DMS153 treated with DMSO at 0.1 percent for 48 hours (cell line): ENCODE results near the gene SPATA31E1.
"Not testable (repeated sequence)": the region's sequence is repeated elsewhere in the genome, so short reads cannot be mapped to it uniquely, and the experiment has no call there.

Source experiments
- DNase-seq: peaks from one replicate; lab custom pipeline; 2025; ENCODE audit not compliant: unreplicated experiment; lab: John Stamatoyannopoulos, UW

The SPATA31E1 gene

GRCh38 chr9:87919013-87919412 is 36.3 kb downstream of the SPATA31E1 start:
- DNase-seq = not testable (repeated sequence)

DNA sequence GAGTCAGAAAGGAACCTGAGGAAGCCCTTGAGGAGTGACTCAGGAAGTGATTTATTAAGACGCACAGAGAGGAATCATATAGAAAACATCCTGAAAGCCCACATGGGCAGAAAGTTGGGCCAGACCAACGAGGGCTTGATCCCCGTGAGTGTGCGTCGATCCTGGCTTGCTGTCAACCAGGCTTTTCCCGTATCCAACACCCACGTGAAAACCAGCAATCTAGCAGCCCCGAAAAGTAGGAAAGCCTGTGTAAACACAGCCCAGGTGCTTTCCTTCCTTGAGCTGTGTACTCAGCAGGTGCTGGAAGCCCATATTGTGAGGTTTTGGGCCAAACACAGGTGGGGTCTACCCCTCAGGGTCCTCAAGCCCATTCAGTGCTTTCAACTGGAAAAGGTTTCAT is 38.9 kb downstream of the SPATA31E1 start:
- not testable (repeated sequence) for DNase-seq

DNA sequence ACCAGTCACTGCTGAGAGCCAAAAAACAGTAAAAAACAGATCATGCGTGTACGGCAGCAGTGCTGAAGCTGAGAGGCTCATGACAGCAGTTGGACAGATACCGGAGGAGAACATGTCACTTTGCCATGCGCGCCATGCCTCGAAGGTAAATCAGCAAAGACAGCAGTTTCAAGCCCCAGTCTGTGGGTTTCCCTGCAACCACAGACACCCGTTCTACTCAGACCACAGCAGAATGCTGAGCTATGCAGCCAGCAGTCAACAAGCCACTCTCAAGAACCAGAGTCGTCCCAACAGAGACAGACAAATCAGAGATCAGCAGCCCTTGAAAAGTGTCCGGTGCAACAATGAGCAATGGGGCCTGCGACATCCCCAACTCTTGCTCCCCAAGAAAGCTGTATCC is 40.3 kb downstream of the SPATA31E1 start:
- DNase-seq = not testable (repeated sequence)

DNA sequence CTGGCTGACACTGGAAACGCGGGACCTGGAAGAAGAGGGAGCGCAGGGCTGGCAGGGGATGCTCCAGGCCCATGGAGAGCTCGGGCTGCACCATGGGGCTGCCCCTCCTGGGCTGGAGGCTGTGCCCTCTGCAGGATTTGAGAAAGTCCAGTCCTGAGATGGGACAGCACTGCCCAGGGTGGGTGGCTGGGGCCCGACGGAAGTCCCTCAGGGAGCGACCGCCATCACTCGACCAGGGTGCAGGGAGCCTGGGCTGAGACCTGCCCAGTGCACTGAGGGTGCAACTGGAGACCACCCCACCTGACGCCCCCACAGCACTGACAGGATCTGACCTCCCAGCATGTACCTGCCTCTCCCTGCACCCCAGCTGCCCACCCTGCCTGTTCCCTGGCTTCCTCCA is 42.2 kb downstream of the SPATA31E1 start:
- DNase-seq = not testable (repeated sequence)

DNA sequence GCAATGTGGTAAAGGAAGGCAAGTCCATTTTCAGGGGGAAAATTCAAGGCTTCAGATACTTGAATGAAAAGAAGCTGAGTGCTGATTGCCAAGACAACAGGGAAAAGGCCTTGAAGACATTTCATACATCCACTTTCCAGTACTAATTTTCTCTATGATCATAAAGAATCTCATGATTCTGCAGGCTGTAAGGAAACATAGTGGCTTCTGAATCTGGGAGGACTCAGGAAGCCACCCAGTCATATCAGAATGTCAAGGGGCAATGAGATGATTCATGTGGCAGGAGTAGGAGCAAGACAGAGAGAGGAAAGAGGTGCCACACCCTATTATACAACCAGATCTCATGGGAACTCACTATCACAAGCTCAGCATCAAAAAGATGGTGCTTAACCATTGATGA is 46.5 kb downstream of the SPATA31E1 start:
- DNase-seq = not testable (repeated sequence)

- not testable (repeated sequence) for DNase-seq
Observed at GRCh38 chr9:87934444-87934843, 51.8 kb downstream of the SPATA31E1 start.

- not testable (repeated sequence) for DNase-seq
Observed at GRCh38 chr9:87937352-87937751, 54.7 kb downstream of the SPATA31E1 start.

- not testable (repeated sequence) for DNase-seq
Observed at GRCh38 chr9:87937918-87938317, 55.2 kb downstream of the SPATA31E1 start.

DNA sequence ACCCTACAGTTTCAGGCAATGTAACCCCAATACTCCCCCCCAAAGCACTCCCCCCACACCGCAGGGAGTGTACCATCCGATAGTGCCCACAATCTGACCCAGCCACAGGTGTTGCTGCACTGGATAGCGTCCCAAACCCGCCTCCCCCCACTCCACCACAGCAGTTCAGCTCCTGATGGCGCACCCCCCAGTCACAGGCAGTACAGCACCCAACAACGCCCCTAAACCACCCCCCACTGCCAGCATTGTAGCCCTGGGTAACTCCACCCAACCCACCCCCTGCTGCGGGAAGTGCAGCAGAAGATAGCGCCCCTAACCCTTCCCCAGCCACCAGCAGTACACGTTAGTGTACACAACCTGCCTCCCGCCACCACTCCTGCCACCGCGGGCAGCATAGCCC is 55.7 kb downstream of the SPATA31E1 start:
- not testable (repeated sequence) for DNase-seq
